ENCODE results near the gene IQCF5.
"Not testable (repeated sequence)": the region's sequence is repeated elsewhere in the genome, so short reads cannot be mapped to it uniquely, and the experiment has no call there.

Gene IQCF5

DNA sequence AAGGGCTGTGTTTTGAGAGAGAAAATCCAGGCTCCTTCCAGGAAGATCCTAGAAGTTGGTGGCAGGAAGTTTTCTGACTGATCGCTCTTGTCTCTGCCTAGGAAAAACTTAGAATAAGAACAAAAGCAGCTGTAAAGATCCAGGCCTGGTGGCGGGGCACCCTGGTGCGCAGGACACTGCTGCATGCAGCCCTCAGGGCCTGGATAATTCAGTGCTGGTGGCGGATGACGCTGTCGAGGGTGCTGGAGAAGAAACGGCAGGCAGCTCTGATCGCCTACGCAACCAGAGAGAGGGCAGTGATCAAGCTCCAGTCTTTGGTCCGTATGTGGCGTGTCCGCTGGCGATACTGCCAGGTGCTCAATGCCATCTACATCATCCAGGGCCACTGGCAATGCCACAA, 12.5 kb downstream of the IQCF5 start:
- no peak for FAIRE-seq

DNA sequence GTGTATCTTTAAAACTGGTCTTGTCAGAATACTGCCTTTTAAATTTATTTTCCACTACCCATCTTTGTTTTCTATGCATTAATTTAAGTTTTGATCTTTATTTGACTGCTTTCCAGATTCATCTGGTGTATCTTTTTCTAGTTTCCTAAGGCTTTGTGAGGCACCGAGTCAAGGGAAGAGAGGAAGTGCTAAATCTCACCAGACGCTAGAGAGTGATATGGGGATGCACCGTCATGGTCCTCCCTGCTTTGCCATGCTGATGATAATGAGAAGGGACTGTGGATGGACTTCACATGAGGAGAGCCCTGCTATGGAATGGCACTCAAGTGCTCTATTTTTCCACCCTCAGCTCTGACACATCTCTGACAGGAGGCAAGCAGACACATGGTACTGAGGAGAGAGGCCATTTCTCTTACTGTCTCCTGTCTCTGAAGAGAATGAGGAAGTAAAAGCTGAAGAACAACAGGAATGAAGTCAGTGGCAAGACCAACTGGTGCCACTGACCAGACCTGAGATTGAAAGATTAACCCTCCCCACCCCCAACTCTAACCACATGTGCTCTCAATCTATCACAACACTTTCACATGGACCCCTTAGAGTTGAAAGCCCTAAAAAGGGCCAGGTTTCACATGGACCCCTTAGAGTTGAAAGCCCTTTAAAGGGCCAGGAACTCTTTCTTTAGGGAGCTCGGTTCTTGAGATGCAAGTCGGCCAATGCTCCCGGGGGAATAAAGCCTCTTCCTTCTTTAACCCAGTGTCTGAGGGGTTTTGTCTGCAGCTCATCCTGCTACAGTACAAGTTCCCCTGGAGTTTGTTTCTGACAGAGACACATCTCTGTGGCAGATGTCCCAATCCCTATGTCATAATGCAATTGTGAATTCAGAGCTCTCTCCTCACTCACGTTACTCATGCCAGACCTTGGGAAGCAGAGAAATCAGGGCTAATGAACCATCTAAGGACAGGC, 14.4 kb downstream of the IQCF5 start, which contains the start of gene IQCF2:
Gene IQCF2, plus strand, starts transcription at position 913 of the 963 bp plus-strand sequence. CDS start 52 bp downstream, outside the sequence.
- no peak for FAIRE-seq

- not testable (repeated sequence) for FAIRE-seq
Observed at GRCh38 chr3:51855411-51855810, 20.0 kb downstream of the IQCF5 start.

DNA sequence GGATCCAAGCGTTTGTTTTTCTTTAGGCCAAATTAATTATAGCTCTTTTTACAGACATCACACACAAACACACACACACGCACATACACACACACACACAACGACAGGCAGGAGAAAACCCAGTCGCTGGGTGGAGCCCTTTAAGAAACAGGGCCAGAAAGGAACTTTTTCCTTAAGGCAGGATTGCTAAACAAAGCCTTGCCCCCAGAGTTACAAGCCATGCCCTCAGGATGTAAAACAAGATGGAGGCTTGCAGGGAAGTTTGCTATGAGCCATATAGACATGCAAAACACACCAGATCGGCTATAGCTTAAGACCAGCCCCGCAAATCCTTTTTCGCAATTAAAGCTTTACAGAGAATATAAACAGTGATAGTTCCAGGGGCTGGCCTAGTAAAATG, 30.3 kb downstream of the IQCF5 start:
- FAIRE-seq: no peak

GRCh38 chr3:51836606-51837005, 38.8 kb downstream of the IQCF5 start:
- FAIRE-seq: no peak

GRCh38 chr3:51830836-51831385, 44.5 kb downstream of the IQCF5 start:
- no peak for FAIRE-seq

- no peak for FAIRE-seq
Observed at GRCh38 chr3:51830345-51830744, 45.1 kb downstream of the IQCF5 start.

- no peak for FAIRE-seq
Observed at GRCh38 chr3:51828297-51828696, 47.1 kb downstream of the IQCF5 start.
